Activated naive CD8-positive, alpha-beta T cell treated with anti-CD3 and anti-CD28 coated beads, Interleukin-2, amount 10 ng/mL, durations not matched to agents 7 days and 5 days (primary cell): ENCODE results near the gene SPRY2. TPM values are rescaled to one million over a fixed set of nuclear protein-coding genes. Genes with fewer than 3 reads are reported as not detected.

Experiments
- ATAC-seq: fragments of 150-1000 bp; cut with Tn5 transposase; one replicate; pipeline ENCODE4 v1.10.0; 2021; ENCODE audit warnings: low read depth, moderate library complexity
- POLR2A ChIA-PET: fragments of 350-600 bp; sonication (Branson Sonifier 250); formaldehyde crosslinking; loops from one replicate; lab custom pipeline; 2021; ENCODE audit warnings: antibody characterized with exemption; lab: Charles Lee
- DNase-seq: peaks from one replicate; pipeline ENCODE4 v3.0.0; 2021
- H3K27ac Mint-ChIP-seq: one replicate; pipeline ENCODE4 v1.8.0; 2022; ENCODE audit warnings: mild to moderate bottlenecking, mixed read lengths
- H3K27me3 Mint-ChIP-seq: one replicate; pipeline ENCODE4 v1.8.0; 2022; ENCODE audit warnings: mild to moderate bottlenecking, moderate library complexity, mixed read lengths
- H3K36me3 Mint-ChIP-seq: one replicate; pipeline ENCODE4 v1.8.0; 2021; ENCODE audit warnings: mild to moderate bottlenecking, mixed read lengths
- H3K4me1 Mint-ChIP-seq: one replicate; pipeline ENCODE4 v1.8.0; 2021; ENCODE audit warnings: mixed read lengths
- H3K4me3 Mint-ChIP-seq: one replicate; pipeline ENCODE4 v1.8.0; 2022; ENCODE audit warnings: mild to moderate bottlenecking, moderate library complexity, mixed read lengths
- H3K9me3 Mint-ChIP-seq: one replicate; pipeline ENCODE4 v1.8.0; 2021; ENCODE audit warnings: mixed read lengths
- total RNA-seq, 2 experiments: library from RNA; stranded (reverse); gene quantifications; one replicate each; pipeline ENCODE4 v1.2.3, GENCODE V29; 2021

SPRY2 gene
- under 1 TPM; 0.47 to 0.60 TPM for total RNA-seq

- Mint-ChIP-seq H3K27ac (no peak within 1 kb of the TSS), H3K4me1 (peaks cover 7% of the 10 kb centered on the region), H3K36me3 (no peaks in the 10 kb centered on the region), H3K9me3 (no peaks in the 10 kb centered on the region), H3K27me3 (peaks cover 33% of the 10 kb centered on the region), H3K4me3 (peak within 1 kb of the TSS; percentile 81)
- POLR2A ChIA-PET: no interaction called here
- DNase-seq (peak; percentile 47), ATAC-seq (peak; percentile 41)
Measured at GRCh38 chr13:80341101-80341755, at the start of gene SPRY2. SPRY2 (minus strand) TSS chr13:80341126; CDS start chr13:80337705, 3,421 bp downstream.

GRCh38 chr13:80390338-80390737, 49.4 kb upstream of the SPRY2 start:
- no peak for ATAC-seq
- Mint-ChIP-seq H3K36me3 (no peaks in the 10 kb centered on the region), H3K4me3 (no peak overlapping the region), H3K27me3 (no peaks in the 10 kb centered on the region), H3K4me1 (peaks cover 7% of the 10 kb centered on the region), H3K9me3 (peaks cover 5% of the 10 kb centered on the region), H3K27ac (no peak overlapping the region)
- POLR2A ChIA-PET: no interaction called here
- no peak for DNase-seq

GRCh38 chr13:80389073-80390038, 48.4 kb upstream of the SPRY2 start:
- Mint-ChIP-seq H3K27me3 (no peaks in the 10 kb centered on the region), H3K27ac (no peak overlapping the region), H3K4me3 (no peak overlapping the region), H3K4me1 (peaks cover 7% of the 10 kb centered on the region), H3K36me3 (no peaks in the 10 kb centered on the region), H3K9me3 (peaks cover 5% of the 10 kb centered on the region)
- POLR2A ChIA-PET: no interaction called here
- DNase-seq (no peak), ATAC-seq (no peak)

GRCh38 chr13:80388506-80388905, 47.6 kb upstream of the SPRY2 start:
- Mint-ChIP-seq H3K9me3 (peaks cover 5% of the 10 kb centered on the region), H3K27ac (no peak overlapping the region), H3K4me1 (peaks cover 7% of the 10 kb centered on the region), H3K36me3 (no peaks in the 10 kb centered on the region), H3K27me3 (no peaks in the 10 kb centered on the region), H3K4me3 (no peak overlapping the region)
- no peak for ATAC-seq
- no peak for DNase-seq
- POLR2A ChIA-PET: no interaction called here

GRCh38 chr13:80386592-80386991, 45.7 kb upstream of the SPRY2 start:
- no peak overlapping the region for H3K4me3 Mint-ChIP-seq
- no peak overlapping the region for H3K27ac Mint-ChIP-seq
- no peak for DNase-seq
- H3K27me3 Mint-ChIP-seq: no peaks in the 10 kb centered on the region
- peaks cover 7% of the 10 kb centered on the region for H3K4me1 Mint-ChIP-seq
- peaks cover 7% of the 10 kb centered on the region for H3K9me3 Mint-ChIP-seq
- POLR2A ChIA-PET: no interaction called here
- ATAC-seq: no peak
- no peaks in the 10 kb centered on the region for H3K36me3 Mint-ChIP-seq

GRCh38 chr13:80386002-80386401, 45.1 kb upstream of the SPRY2 start:
- DNase-seq: no peak
- POLR2A ChIA-PET: no interaction called here

GRCh38 chr13:80382576-80382975, 41.6 kb upstream of the SPRY2 start:
- POLR2A ChIA-PET: no interaction called here
- peaks cover 7% of the 10 kb centered on the region for H3K4me1 Mint-ChIP-seq
- DNase-seq (no peak), ATAC-seq (no peak)
- H3K36me3 Mint-ChIP-seq: no peaks in the 10 kb centered on the region
- H3K27ac Mint-ChIP-seq: no peak overlapping the region
- H3K27me3 Mint-ChIP-seq: no peaks in the 10 kb centered on the region
- peaks cover 3% of the 10 kb centered on the region for H3K9me3 Mint-ChIP-seq
- no peak overlapping the region for H3K4me3 Mint-ChIP-seq

More at GRCh38 chr13:80386002-80386401, 45.1 kb upstream of the SPRY2 start:
- H3K36me3 Mint-ChIP-seq: no peaks in the 10 kb centered on the region
- no peaks in the 10 kb centered on the region for H3K27me3 Mint-ChIP-seq
- H3K9me3 Mint-ChIP-seq: peaks cover 7% of the 10 kb centered on the region
- H3K27ac Mint-ChIP-seq: no peak overlapping the region
- no peak overlapping the region for H3K4me3 Mint-ChIP-seq
- peaks cover 7% of the 10 kb centered on the region for H3K4me1 Mint-ChIP-seq
- peak; percentile 67 for ATAC-seq

GRCh38 chr13:80379245-80379644, 38.3 kb upstream of the SPRY2 start:
- peaks cover 3% of the 10 kb centered on the region for H3K9me3 Mint-ChIP-seq
- DNase-seq: no peak
- H3K27ac Mint-ChIP-seq: no peak overlapping the region
- POLR2A ChIA-PET: no interaction called here
- no peaks in the 10 kb centered on the region for H3K27me3 Mint-ChIP-seq
- no peak for ATAC-seq
- no peaks in the 10 kb centered on the region for H3K36me3 Mint-ChIP-seq
- H3K4me1 Mint-ChIP-seq: no peaks in the 10 kb centered on the region
- H3K4me3 Mint-ChIP-seq: no peak overlapping the region

GRCh38 chr13:80376554-80376953, 35.6 kb upstream of the SPRY2 start:
- POLR2A ChIA-PET: no interaction called here
- Mint-ChIP-seq H3K4me3 (no peak overlapping the region), H3K9me3 (no peaks in the 10 kb centered on the region), H3K36me3 (no peaks in the 10 kb centered on the region), H3K27me3 (no peaks in the 10 kb centered on the region), H3K27ac (no peak overlapping the region), H3K4me1 (no peaks in the 10 kb centered on the region)
- DNase-seq (no peak), ATAC-seq (no peak)

- no peak overlapping the region for H3K27ac Mint-ChIP-seq
- H3K27me3 Mint-ChIP-seq: no peaks in the 10 kb centered on the region
- H3K4me1 Mint-ChIP-seq: no peaks in the 10 kb centered on the region
- no peaks in the 10 kb centered on the region for H3K9me3 Mint-ChIP-seq
- POLR2A ChIA-PET: no interaction called here
- ATAC-seq (no peak), DNase-seq (no peak)
- H3K36me3 Mint-ChIP-seq: no peaks in the 10 kb centered on the region
- no peak overlapping the region for H3K4me3 Mint-ChIP-seq
Measured at GRCh38 chr13:80374901-80375300, 34.0 kb upstream of the SPRY2 start.

GRCh38 chr13:80374444-80374843, 33.5 kb upstream of the SPRY2 start:
- Mint-ChIP-seq H3K27ac (no peak overlapping the region), H3K4me1 (no peaks in the 10 kb centered on the region), H3K36me3 (no peaks in the 10 kb centered on the region), H3K9me3 (no peaks in the 10 kb centered on the region), H3K4me3 (no peak overlapping the region), H3K27me3 (no peaks in the 10 kb centered on the region)
- ATAC-seq (no peak), DNase-seq (no peak)
- POLR2A ChIA-PET: no interaction called here

- POLR2A ChIA-PET: no interaction called here
- Mint-ChIP-seq H3K27ac (no peak overlapping the region), H3K27me3 (no peaks in the 10 kb centered on the region), H3K36me3 (no peaks in the 10 kb centered on the region), H3K4me1 (no peaks in the 10 kb centered on the region), H3K9me3 (no peaks in the 10 kb centered on the region), H3K4me3 (no peak overlapping the region)
- no peak for ATAC-seq
- DNase-seq: no peak
Measured at GRCh38 chr13:80371840-80372509, 31.0 kb upstream of the SPRY2 start.

- ATAC-seq: no peak
- Mint-ChIP-seq H3K4me3 (no peak overlapping the region), H3K27ac (no peak overlapping the region), H3K36me3 (no peaks in the 10 kb centered on the region), H3K4me1 (no peaks in the 10 kb centered on the region), H3K27me3 (peaks cover 8% of the 10 kb centered on the region), H3K9me3 (no peaks in the 10 kb centered on the region)
- POLR2A ChIA-PET: no interaction called here
- DNase-seq: no peak
Measured at GRCh38 chr13:80367473-80367872, 26.5 kb upstream of the SPRY2 start.
